HG03439 (cell line): ENCODE data around the gene ZC3H8.
A peak's percentile ranks its signal among the peaks of the same experiment; 100 is the strongest.
"Not testable (repeated sequence)": the region's sequence is repeated elsewhere in the genome, so short reads cannot be mapped to it uniquely, and the experiment has no call there.

Source experiments
- ATAC-seq: cut with Tn5 transposase; IDR thresholded peaks from one replicate; pipeline ENCODE4 v1.9.1; 2021; ENCODE audit warnings: mild to moderate bottlenecking, moderate library complexity; ENCODE audit not compliant: unreplicated experiment

ZC3H8 gene

GRCh38 chr2:112254466-112255240, at the start of gene ZC3H8:
Gene ZC3H8 (minus strand): TSS chr2:112255042. CDS start chr2:112254981, 61 bp downstream.
- peak; percentile 88 for ATAC-seq

- no peak for ATAC-seq
These were observed 49.6 kb upstream of the ZC3H8 start for GRCh38 chr2:112304298-112304941.

DNA sequence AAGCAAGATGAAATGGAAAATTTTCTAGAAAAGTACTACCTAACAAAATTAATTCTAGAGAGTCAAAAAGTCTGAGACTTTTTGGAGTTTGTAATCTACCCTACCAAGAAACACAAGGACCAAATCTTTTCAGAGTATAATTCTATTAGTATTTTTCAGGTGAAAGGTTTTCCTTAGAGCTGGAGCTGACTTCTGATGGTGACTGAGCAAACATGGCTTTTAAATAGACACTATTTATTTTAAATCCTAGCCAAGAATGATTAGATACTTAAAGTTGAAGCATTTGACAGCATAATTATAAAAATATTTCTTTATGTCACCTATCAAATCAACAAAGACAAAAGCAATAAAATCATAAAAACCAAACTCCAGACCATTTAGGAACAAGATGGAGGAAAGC, 47.1 kb upstream of the ZC3H8 start:
- no peak for ATAC-seq

- no peak for ATAC-seq
These were observed 46.3 kb upstream of the ZC3H8 start for GRCh38 chr2:112301171-112301584.

DNA sequence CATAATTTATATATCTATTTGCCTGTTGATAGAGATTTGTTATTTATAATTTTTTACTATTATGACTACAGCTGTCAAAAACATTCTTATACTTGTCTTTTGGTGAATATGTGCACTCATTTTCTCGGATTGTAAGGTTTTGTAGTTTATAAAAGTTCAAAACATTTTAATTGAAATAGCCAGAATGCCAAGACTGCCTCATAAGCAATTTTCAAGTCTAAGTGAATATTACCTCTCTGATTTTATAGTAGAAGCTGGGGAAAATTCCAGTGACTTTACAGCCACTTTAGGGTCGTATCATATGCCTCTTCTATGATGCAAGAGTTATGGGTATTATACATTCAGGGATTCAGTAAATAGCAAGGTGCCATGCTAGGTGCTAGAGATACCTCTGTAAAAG, 41.6 kb upstream of the ZC3H8 start:
- no peak for ATAC-seq

- ATAC-seq = no peak
These were observed 40.7 kb upstream of the ZC3H8 start for GRCh38 chr2:112295407-112296078.

GRCh38 chr2:112293636-112294401, 39.0 kb upstream of the ZC3H8 start:
- no peak for ATAC-seq

DNA sequence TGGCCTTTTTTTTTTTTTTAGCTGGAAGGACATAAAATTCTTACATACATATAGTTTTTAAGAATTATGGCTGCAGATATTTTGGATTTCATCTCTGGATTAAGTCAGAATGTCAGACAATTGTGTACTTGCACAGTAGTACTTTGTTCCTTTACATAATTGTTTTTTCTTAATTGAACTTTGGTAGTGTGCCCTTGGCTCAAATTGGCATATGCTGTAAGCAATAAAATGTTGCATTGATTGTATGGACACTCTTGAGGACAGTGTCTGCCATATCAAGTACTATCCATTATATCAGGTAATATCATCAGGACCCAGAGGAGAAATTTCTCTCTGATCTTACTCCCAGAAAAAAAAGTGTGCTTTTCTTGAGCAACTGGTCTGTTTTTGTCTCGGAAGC, 35.8 kb upstream of the ZC3H8 start:
- no peak for ATAC-seq

GRCh38 chr2:112290088-112290487, 35.2 kb upstream of the ZC3H8 start:
- no peak for ATAC-seq

GRCh38 chr2:112283535-112283934, 28.7 kb upstream of the ZC3H8 start:
- not testable (repeated sequence) for ATAC-seq

DNA sequence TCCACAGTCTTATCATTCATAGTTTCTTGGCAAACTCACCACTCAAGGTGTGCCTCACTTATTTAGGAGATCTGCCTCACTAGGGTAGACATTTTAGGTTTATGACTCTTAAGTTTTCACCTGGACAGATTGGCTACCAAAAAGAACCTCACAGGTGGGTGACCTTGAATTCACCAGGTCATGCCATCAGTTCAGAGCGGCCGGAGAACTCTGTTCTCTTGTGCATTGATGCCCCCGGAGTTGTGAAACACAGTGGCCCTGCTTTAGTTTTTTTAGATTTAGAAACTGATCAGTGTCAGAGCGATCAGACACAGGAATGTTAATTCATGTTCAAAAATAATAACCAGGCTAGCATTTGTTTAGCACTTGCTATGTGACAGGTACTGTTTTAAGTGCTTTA, 27.2 kb upstream of the ZC3H8 start:
- ATAC-seq = not testable (repeated sequence)

DNA sequence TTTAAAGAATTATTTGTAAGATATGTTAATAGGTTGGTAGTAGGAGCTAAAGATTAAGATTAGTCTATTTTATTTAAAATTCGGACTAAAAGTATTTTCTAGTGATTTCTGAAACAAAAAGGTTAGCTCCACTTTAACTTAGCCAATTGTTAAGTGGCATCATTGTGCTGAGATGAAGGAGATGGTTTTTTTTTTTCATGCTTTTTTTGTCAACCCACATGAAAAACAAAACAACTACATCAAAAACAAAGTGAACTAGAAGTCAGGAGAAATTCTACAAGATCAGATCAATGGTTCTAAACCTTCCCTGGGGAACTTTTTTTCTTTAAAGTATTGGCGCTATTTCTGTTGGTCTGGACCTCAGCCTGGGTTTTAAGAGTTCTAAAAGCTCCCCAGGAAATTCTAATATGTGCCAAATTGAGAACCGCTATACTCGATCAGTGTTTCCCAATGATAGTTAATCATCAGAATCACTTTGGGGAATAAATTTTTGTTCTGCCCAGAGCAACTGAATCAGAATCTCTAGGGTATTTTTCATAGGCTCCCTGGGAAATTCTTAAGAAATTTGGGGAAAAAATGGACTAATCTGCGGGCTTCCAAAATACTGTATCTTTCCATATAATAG, 22.9 kb upstream of the ZC3H8 start:
- no peak for ATAC-seq

DNA sequence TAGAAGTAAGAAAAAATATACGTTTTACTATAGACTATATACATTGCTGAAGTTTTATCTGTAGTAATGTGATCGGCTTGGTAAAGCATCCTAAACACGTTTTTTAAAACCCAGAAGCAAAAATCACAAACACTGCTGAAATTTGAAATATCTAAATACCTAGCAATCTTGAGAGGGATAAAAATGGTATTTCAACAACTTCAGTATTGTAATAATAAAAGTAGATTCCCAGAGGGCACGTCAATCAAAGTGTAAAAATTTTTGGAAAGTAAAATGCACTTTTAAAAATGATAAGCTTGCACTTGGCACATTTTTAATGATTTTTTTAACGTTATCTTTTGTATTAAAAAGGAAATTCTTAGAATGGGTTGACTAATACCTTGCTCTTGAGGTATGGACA, 22.1 kb upstream of the ZC3H8 start:
- no peak for ATAC-seq

GRCh38 chr2:112275887-112276773, 21.3 kb upstream of the ZC3H8 start:
- peak; percentile 57 for ATAC-seq

- ATAC-seq = peak; percentile 97
These were observed 20.6 kb upstream of the ZC3H8 start, which contains the start of gene ZC3H6 for GRCh38 chr2:112275311-112275886. Gene ZC3H6 (plus strand): TSS chr2:112275597. CDS start chr2:112275995, 398 bp downstream.

GRCh38 chr2:112273349-112273748, 18.5 kb upstream of the ZC3H8 start:
- no peak for ATAC-seq

DNA sequence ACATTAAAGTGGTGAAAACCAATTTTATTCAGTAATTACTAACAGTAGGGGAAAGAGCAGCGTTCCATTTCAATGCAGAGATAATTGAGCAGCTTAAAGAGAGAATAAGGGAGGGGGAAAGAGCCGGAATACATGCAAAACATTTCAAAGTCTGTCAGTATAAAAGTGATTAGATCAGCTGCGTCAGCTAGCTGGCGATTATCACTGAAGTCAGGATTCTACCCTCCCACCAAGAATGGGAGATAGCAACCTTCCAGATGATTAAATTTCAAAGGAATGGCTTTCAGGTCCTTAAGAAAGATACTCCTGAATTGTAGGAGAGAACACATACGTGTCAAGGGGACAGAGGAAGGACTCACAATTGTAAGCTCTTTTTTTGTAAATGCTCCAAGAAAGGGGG, 17.8 kb upstream of the ZC3H8 start:
- no peak for ATAC-seq

- no peak for ATAC-seq
These were observed 13.7 kb upstream of the ZC3H8 start for GRCh38 chr2:112268547-112268946.

DNA sequence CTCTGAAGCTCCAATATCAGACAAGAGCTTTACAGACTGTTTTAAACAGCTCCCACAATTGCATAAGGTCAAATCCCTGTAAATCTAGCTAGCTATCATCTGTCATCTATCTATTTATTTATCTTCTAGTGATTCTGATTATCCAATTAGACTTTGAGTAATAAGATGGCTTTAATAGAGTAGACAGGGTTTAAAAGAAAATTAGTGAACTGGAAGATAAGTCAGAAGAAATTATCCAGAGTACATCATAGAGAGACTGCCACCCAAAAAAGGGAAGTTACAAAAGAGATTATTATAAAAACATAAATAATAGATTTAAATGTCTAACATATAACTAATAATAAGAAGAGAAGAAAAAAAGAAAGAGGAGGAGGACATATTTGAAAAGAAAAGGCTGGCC, 8.0 kb upstream of the ZC3H8 start:
- no peak for ATAC-seq
